ENCODE measurements around the gene NPTX1.
A peak's percentile ranks its signal among the peaks of the same experiment; 100 is the strongest.

Gene NPTX1

DNA sequence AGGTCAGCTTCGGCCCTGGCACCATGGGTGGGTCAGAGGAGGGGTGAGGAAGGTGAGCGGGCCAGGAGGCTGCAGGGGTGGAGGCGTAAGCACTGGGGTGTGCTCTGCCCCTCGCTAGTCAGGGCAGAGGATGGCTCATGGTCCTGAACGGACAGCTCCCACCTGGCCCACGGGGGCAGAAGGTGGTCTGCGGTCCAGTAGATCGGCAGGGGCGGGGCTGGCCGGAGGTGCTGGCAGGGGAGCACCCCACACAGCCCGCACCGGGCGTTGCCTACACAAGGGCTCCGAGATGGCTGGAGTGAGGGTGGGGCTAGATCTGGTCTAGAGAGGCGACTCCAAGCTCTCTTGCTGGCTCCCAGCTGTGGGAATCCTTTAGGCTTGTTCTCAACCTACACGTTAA is 8.2 kb downstream of the NPTX1 start:
- ATAC-seq (replicated peaks) (no peak), DNase-seq (no peak)
- peaks cover 61 to 98% of the 10 kb centered on the region in 2 donors for H3K27me3 Mint-ChIP-seq
- no peak overlapping the region for H3K27ac Mint-ChIP-seq
- H3K36me3 Mint-ChIP-seq, result no peaks in the 10 kb centered on the region
- H3K4me3 Mint-ChIP-seq, result no peak overlapping the region
- H3K4me1 Mint-ChIP-seq, result peaks cover 3 to 11% of the 10 kb centered on the region in 2 donors
- H3K9me3 Mint-ChIP-seq, result no peaks in the 10 kb centered on the region

DNA sequence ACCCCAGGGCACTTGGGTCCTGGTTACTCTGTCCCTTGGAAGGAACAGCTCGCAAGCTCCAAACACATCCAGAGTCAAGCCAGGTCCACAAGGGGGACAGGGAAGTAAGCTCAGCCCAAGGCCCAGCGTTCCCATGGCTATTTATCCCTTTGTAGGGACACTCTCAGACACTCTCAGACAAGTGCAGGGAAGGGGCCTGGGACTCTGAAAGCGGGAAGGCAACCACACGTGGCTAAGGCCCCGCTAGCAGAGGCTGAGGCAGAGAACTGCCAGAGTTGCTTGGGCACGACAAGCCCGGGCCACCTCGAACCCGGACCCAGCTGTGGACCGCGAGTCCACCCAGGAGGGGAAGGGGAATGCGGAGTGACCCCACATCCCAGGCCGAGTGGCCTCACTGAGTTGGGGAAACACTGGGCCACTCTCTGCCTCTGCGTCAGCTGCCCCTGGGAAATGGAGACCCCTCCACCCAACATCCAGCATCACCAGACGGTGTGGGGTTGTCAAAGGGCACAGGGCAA is 10.2 kb downstream of the NPTX1 start:
- ATAC-seq (replicated peaks) (no peak), DNase-seq (no peak)
- H3K4me1 Mint-ChIP-seq, result no peaks in the 10 kb centered on the region
- H3K9me3 Mint-ChIP-seq, result no peaks in the 10 kb centered on the region
- no peak overlapping the region for H3K27ac Mint-ChIP-seq
- H3K36me3 Mint-ChIP-seq, result no peaks in the 10 kb centered on the region
- peaks cover 52 to 90% of the 10 kb centered on the region in 2 donors for H3K27me3 Mint-ChIP-seq
- H3K4me3 Mint-ChIP-seq, result no peak overlapping the region

GRCh38 chr17:80465327-80465974 is 11.0 kb downstream of the NPTX1 start:
- DNase-seq, result no peak
- Mint-ChIP-seq H3K4me3 (no peak overlapping the region), H3K9me3 (no peaks in the 10 kb centered on the region), H3K27me3 (peaks cover 55 to 90% of the 10 kb centered on the region in 2 donors), H3K36me3 (no peaks in the 10 kb centered on the region), H3K4me1 (no peaks in the 10 kb centered on the region), H3K27ac (no peak overlapping the region)
- no peak for ATAC-seq (replicated peaks)

DNA sequence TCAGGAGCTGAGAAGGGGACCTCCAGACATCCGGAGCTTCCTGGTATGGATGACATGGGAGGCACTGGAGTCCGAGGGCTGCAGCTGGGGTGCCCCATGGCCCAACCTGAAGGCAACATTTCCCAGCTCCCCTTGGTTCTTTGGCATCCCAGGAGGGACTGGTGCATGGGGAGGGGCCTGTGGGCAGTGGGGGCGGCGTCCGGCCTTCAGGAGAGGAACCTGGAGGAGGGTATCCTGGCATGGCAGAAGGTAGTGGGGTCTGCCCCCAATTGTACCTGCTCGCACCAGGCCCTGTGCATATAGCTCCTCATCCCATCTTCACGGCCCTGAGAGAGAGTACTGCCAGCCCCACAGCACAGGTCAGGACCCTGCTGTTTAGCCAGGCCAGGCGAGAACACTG is 11.9 kb downstream of the NPTX1 start:
- Mint-ChIP-seq H3K4me3 (no peak overlapping the region), H3K4me1 (no peaks in the 10 kb centered on the region), H3K9me3 (no peaks in the 10 kb centered on the region), H3K36me3 (no peaks in the 10 kb centered on the region), H3K27me3 (peaks cover 59 to 88% of the 10 kb centered on the region in 2 donors), H3K27ac (no peak overlapping the region)
- DNase-seq (no peak), ATAC-seq (replicated peaks) (no peak)

DNA sequence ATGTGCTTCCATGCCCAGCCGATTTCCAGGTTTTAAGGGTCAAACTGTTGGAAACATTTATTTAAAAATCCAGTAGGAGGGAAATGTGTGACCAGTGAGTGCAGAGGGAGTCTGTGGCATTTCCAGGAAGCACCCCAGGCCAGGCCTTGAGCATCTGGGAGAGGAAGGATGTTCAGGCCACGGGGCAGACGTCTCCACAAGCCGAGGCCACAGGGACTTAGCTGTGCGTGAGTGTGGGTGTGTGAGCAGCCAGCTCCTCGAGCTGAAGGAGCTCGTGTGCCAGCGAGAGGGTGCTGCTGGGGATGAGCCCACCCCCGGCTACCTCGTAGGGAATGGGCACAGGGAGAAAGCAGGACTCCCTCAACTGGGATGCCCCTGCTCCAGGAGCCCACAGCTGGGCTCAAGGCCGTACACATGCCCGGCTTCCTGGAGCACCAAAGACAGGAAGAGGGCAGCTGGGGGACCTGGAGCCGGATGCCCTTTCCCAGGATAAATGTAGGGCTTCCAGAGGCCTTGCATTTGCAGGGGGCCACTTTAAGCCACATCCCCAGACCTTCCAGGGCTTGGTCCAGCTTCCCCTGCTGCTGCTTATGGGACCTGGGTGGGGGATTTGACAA is 12.5 kb downstream of the NPTX1 start:
- Mint-ChIP-seq H3K4me3 (no peak overlapping the region), H3K27me3 (peaks cover 59 to 88% of the 10 kb centered on the region in 2 donors), H3K27ac (no peak overlapping the region), H3K36me3 (no peaks in the 10 kb centered on the region), H3K9me3 (no peaks in the 10 kb centered on the region), H3K4me1 (no peaks in the 10 kb centered on the region)
- no peak for ATAC-seq (replicated peaks)
- no peak for DNase-seq

- Mint-ChIP-seq H3K36me3 (no peaks in the 10 kb centered on the region), H3K27me3 (peaks cover 62 to 88% of the 10 kb centered on the region in 2 donors), H3K27ac (no peak overlapping the region), H3K4me3 (no peak overlapping the region), H3K9me3 (no peaks in the 10 kb centered on the region), H3K4me1 (peaks cover 8 to 16% of the 10 kb centered on the region in 2 donors)
- ATAC-seq (replicated peaks) (no peak), DNase-seq (no peak)
Observed at GRCh38 chr17:80461528-80462160, 14.8 kb downstream of the NPTX1 start.

DNA sequence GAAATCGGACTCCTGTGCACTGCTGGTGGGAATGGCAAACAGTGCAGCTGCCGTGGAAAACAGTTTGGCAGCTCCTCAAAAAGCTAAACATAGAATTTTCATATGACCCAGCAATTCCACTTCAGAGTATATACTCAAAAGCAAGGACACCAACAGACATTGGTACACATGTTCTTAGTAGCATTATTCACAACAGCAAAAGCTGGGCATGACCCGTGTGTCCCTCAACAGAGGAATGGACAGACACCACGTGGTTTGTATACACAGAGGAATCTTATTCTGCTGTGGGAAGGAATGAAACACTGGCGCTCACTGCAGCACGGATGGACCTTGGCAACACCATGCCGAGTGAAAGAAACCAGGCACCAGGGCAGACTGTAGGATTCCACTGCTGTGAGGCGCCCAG is 16.0 kb downstream of the NPTX1 start:
- H3K27ac Mint-ChIP-seq, result no peak overlapping the region
- no peak for DNase-seq

DNA sequence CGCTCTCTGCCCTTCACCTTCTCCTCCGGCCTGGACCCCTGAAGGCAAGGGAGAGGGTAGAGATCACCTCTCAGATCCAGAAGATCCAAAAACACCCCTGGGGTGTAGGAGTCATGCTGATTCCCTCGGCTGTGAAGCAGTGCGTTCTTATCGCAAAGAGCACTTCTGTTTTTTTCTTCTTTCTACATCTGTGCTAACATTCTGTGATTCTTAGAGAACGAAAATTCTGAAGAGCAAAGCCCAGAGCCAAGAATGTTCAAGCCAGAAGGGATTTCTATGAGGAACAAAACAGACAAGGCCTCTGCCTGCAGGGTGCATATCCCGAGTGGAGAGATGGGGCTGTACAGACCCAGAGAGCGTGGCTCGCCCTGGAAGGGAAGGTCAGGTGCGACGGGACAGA is 17.2 kb downstream of the NPTX1 start:
- peaks cover 18 to 25% of the 10 kb centered on the region in 2 donors for H3K4me1 Mint-ChIP-seq
- H3K4me3 Mint-ChIP-seq, result no peak overlapping the region
- DNase-seq, result no peak
- no peaks in the 10 kb centered on the region for H3K36me3 Mint-ChIP-seq
- no peaks in the 10 kb centered on the region for H3K9me3 Mint-ChIP-seq
- ATAC-seq (replicated peaks), result no peak
- no peak overlapping the region for H3K27ac Mint-ChIP-seq
- peaks cover 49 to 66% of the 10 kb centered on the region in 2 donors for H3K27me3 Mint-ChIP-seq

More for the DNA sequence above, 16.0 kb downstream of the NPTX1 start:
- Mint-ChIP-seq H3K36me3 (no peaks in the 10 kb centered on the region), H3K4me1 (peaks cover 14 to 24% of the 10 kb centered on the region in 2 donors), H3K9me3 (no peaks in the 10 kb centered on the region), H3K4me3 (no peak overlapping the region), H3K27me3 (peaks cover 57 to 78% of the 10 kb centered on the region in 2 donors)
- no peak for ATAC-seq (replicated peaks)

DNA sequence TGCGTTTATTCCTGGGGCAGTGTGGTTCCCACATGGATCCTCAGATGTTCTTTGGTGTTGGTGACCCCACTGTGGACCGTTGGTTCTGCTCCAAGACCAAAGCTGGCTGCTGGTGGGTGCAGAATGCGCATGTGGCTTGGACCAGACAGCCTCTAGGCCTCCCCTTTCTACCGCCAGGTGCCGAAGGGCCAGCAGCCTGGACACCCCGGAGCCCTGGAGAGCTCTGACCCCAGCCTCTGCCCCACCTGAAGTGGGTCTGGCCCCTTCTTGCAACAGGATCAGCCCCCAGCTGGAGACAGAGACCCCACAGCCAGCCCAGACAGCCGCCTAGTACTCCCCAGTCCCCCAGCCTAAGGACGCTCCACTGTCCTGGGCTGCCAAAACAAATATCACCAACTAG is 18.4 kb downstream of the NPTX1 start:
- Mint-ChIP-seq H3K27ac (no peak overlapping the region), H3K4me1 (peaks cover 30 to 37% of the 10 kb centered on the region in 2 donors), H3K9me3 (no peaks in the 10 kb centered on the region), H3K27me3 (peaks cover 49 to 58% of the 10 kb centered on the region in 2 donors), H3K36me3 (peaks cover 1 to 7% of the 10 kb centered on the region in 2 donors), H3K4me3 (no peak overlapping the region)
- ATAC-seq (replicated peaks) (no peak), DNase-seq (no peak)

- Mint-ChIP-seq H3K9me3 (no peaks in the 10 kb centered on the region), H3K27ac (peak overlapping the region; percentile 56), H3K4me1 (peaks cover 30 to 40% of the 10 kb centered on the region in 2 donors), H3K27me3 (peaks cover 49 to 57% of the 10 kb centered on the region in 2 donors), H3K4me3 (no peak overlapping the region), H3K36me3 (peaks cover 1 to 7% of the 10 kb centered on the region in 2 donors)
- DNase-seq (no peak), ATAC-seq (replicated peaks) (no peak)
Observed at GRCh38 chr17:80457236-80457856, 19.1 kb downstream of the NPTX1 start.

DNA sequence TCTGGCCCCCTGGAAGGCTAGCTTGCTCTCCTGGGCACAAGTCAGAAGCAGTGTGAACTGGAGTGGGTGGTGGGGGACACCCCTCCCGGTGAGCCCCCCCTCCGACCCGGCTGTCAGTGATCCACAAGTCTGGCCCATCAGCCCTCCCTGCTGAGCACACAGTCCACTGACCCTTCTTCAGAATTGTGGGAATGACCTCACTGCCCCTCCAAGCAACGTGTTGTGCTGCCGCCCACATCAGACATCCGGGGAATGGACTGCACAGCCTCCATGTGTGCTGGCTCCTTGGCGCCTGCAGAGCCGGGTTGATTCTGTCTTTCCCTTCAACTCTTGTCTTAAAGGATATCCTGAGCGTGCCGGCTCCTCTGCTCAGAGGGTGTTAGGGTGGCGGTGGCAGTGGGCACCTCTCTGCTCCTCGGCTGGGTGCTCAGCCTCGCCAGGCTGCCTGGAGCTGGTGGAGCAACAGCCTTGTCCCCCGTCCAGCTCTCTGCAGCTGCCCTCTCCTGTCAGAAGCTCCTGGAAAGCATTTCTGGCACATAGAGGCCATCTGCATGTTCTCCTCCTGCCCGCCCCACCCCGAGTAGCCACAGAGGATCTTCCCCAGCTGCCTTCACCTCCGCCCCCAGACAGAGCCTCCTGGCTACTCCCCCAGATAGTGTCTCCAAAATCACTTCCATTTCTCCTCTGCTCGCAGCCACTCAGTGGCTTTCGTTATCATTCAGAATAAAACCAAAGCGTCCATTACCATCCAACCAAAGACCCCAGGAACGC is 19.8 kb downstream of the NPTX1 start:
- no peak overlapping the region for H3K27ac Mint-ChIP-seq
- peak overlapping the region in 1 of 2 donors; percentile 6 for H3K4me3 Mint-ChIP-seq
- no peaks in the 10 kb centered on the region for H3K9me3 Mint-ChIP-seq
- H3K27me3 Mint-ChIP-seq, result peaks cover 44 to 50% of the 10 kb centered on the region in 2 donors
- DNase-seq, result no peak
- ATAC-seq (replicated peaks), result no peak
- H3K36me3 Mint-ChIP-seq, result peaks cover 1 to 7% of the 10 kb centered on the region in 2 donors
- peaks cover 30 to 40% of the 10 kb centered on the region in 2 donors for H3K4me1 Mint-ChIP-seq

GRCh38 chr17:80455784-80456183 is 20.6 kb downstream of the NPTX1 start:
- no peak for DNase-seq
- Mint-ChIP-seq H3K27ac (peak overlapping the region; percentile 83), H3K36me3 (peaks cover 1 to 7% of the 10 kb centered on the region in 2 donors), H3K27me3 (peaks cover 37 to 42% of the 10 kb centered on the region in 2 donors), H3K4me3 (peak overlapping the region; percentile 54 to 71), H3K4me1 (peaks cover 30 to 40% of the 10 kb centered on the region in 2 donors), H3K9me3 (no peaks in the 10 kb centered on the region)
- no peak for ATAC-seq (replicated peaks)

GRCh38 chr17:80455336-80455710 is 21.1 kb downstream of the NPTX1 start:
- Mint-ChIP-seq H3K27me3 (peaks cover 33 to 37% of the 10 kb centered on the region in 2 donors), H3K36me3 (peaks cover 1 to 7% of the 10 kb centered on the region in 2 donors), H3K9me3 (no peaks in the 10 kb centered on the region), H3K4me3 (peak overlapping the region; percentile 94 to 98), H3K4me1 (peaks cover 30 to 40% of the 10 kb centered on the region in 2 donors), H3K27ac (peak overlapping the region; percentile 100)
- peak; percentile 51 to 54 for ATAC-seq (replicated peaks)
- peak; percentile 56 for DNase-seq

All from stimulated activated naive B cell treated with anti-CD40 and anti-IgM and Interleukin-4, amounts not matched to agents 10 μg/mL and 1 μg/mL and 100 μg/mL, for 72 hours (primary cell).